COLO829 (cell line): ENCODE results near the gene CHST9.

Experiments used
- DNase-seq: peaks from one replicate; pipeline ENCODE4 v3.0.0; 2012; ENCODE audit warnings: low spot score

The CHST9 gene

DNA sequence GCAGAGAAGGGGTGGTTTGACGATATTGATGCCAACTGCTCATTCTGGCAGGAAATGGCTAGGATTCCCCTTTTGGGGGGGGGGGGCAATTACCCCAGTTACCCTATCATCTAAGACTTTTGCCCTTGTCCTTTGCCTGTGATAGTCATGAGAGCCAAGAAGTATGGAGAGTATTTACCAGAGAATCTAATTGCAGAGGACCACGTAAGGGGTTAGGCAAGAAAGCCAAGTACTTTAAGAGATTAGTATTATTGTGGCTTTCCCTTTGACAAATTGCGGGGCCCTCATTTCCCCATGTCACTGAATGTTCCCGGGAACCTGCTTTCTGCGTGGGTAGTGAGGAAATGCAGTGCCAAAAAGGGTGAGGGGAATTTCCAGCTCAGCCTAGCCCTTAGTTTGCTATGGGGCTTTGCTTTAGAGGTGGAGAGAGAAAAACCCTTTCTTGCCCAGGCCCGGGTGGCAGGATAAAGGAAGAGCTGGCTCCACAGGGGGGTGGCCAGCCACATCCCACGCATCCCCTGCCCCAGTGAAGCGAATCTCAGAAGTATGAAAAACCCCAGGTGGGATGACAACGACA lies 321.1 kb downstream of the CHST9 start:
- DNase-seq, result no peak

DNA sequence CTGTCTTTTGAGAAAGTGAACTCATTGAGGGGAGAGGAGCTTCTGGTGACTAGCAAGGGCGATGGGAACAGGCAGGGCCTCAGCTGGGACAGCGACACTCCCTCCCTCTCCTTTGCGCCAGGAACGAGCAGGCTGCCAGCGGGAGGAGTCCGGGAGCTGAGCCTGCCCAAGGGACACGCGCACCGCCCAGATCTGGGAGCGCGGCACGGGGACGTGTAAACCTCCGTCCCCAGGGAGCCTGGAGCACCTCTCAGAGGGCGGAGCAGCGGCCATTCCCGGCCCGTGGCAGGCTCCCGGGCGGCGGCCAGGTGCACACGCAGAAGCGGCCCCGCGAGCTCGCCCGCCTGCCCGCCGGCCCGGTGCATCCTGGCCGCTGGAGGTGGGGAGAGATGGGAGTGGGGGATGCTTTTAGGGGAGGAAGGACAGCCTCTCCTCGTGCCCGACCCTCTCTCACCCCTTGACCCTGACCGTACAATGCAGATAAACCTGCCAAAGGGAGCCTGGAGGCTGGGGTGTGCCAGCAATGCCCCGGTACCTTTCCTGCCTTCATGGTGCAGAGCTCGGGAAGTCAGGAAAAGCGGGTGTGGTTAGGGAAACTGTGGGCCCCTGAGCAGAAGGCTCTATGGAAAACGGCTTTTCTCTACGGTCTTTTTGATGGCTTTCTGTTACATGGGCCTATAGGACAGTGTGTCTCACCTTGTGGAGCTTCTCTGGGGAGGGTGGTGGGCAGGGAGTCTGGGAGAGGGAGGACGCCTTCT lies 321.8 kb downstream of the CHST9 start:
- DNase-seq, result no peak

DNA sequence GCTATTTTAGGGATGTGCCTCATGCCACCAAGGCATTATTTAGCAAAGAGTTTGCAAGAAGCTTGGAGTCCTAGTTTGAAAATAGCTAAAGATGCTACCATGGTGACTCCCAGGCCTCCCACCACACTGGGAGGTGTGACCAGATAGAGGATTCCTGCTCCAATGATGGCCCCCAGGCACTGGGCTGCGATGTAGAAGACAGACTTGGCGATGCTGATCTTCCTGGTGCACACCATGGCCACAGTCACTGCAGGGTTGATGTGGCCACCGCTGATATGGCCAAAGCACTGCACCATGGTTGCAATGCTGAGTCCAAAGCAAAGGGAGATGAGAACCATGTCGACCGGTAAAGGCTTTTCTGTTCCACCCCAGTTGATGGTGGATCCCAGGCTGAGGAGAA lies 323.0 kb downstream of the CHST9 start:
- DNase-seq, result no peak
